HUES6 (cell line): ENCODE results near the gene FAM222B.

ENCODE experiments used
- H3K27ac ChIP-seq: 2 replicates; pipeline ENCODE4 v1.7.0; 2013; ENCODE audit warnings: low read depth, mild to moderate bottlenecking, low read length, inconsistent platforms
- H3K27me3 ChIP-seq: 2 replicates; pipeline ENCODE4 v1.6.1; 2013; ENCODE audit warnings: low read length; ENCODE audit not compliant: control insufficient read depth, insufficient read depth
- H3K36me3 ChIP-seq: 2 replicates; pipeline ENCODE4 v1.6.1; 2013; ENCODE audit warnings: low read length; ENCODE audit not compliant: control insufficient read depth, insufficient read depth
- H3K4me1 ChIP-seq: 2 replicates; pipeline ENCODE4 v1.6.1; 2013; ENCODE audit warnings: low read length; ENCODE audit not compliant: control insufficient read depth, insufficient read depth
- H3K4me3 ChIP-seq: 2 replicates; pipeline ENCODE4 v1.5.1; 2013; ENCODE audit warnings: low read depth, low read length
- H3K9ac ChIP-seq: one replicate; pipeline ENCODE4 v1.6.1; 2013; ENCODE audit warnings: mild to moderate bottlenecking, low read length
- H3K9me3 ChIP-seq: 2 replicates; pipeline ENCODE4 v1.6.1; 2013; ENCODE audit warnings: low read depth, low read length; ENCODE audit not compliant: control insufficient read depth, insufficient read depth

The FAM222B gene

GRCh38 chr17:28749516-28750177, 92.9 kb downstream of the FAM222B start:
- Histone ChIP-seq H3K36me3 (peaks cover 71% of the 10 kb centered on the region), H3K9me3 (no peaks in the 10 kb centered on the region), H3K27ac (no peak overlapping the region), H3K27me3 (no peaks in the 10 kb centered on the region), H3K4me1 (peaks cover 27% of the 10 kb centered on the region), H3K4me3 (no peak overlapping the region), H3K9ac (no peak overlapping the region)

GRCh38 chr17:28748852-28749515, 93.6 kb downstream of the FAM222B start:
- no peak overlapping the region for H3K4me3 ChIP-seq
- H3K27me3 ChIP-seq, result no peaks in the 10 kb centered on the region
- peaks cover 73% of the 10 kb centered on the region for H3K36me3 ChIP-seq
- no peak overlapping the region for H3K27ac ChIP-seq
- no peak overlapping the region for H3K9ac ChIP-seq
- H3K4me1 ChIP-seq, result peaks cover 27% of the 10 kb centered on the region
- no peaks in the 10 kb centered on the region for H3K9me3 ChIP-seq

GRCh38 chr17:28747801-28748750, 94.5 kb downstream of the FAM222B start:
- no peak overlapping the region for H3K27ac ChIP-seq
- H3K36me3 ChIP-seq, result peaks cover 73% of the 10 kb centered on the region
- H3K4me3 ChIP-seq, result no peak overlapping the region
- no peaks in the 10 kb centered on the region for H3K27me3 ChIP-seq
- H3K9me3 ChIP-seq, result no peaks in the 10 kb centered on the region
- peaks cover 27% of the 10 kb centered on the region for H3K4me1 ChIP-seq
- no peak overlapping the region for H3K9ac ChIP-seq

- Histone ChIP-seq H3K27ac (peak overlapping the region; percentile 86), H3K9me3 (no peaks in the 10 kb centered on the region), H3K4me3 (peak overlapping the region; percentile 71), H3K9ac (peak overlapping the region; percentile 98), H3K36me3 (peaks cover 69% of the 10 kb centered on the region), H3K4me1 (peaks cover 33% of the 10 kb centered on the region), H3K27me3 (no peaks in the 10 kb centered on the region)
These were observed 95.4 kb downstream of the FAM222B start for GRCh38 chr17:28747051-28747691.

- Histone ChIP-seq H3K4me3 (peak overlapping the region; percentile 71), H3K4me1 (peaks cover 37% of the 10 kb centered on the region), H3K36me3 (peaks cover 69% of the 10 kb centered on the region), H3K9ac (peak overlapping the region; percentile 98), H3K27ac (peak overlapping the region; percentile 86), H3K27me3 (no peaks in the 10 kb centered on the region), H3K9me3 (no peaks in the 10 kb centered on the region)
These were observed 96.0 kb downstream of the FAM222B start for GRCh38 chr17:28746611-28747050.

- Histone ChIP-seq H3K27me3 (no peaks in the 10 kb centered on the region), H3K9me3 (no peaks in the 10 kb centered on the region), H3K36me3 (peaks cover 65% of the 10 kb centered on the region), H3K9ac (peak overlapping the region; percentile 98), H3K4me1 (peaks cover 37% of the 10 kb centered on the region), H3K4me3 (peak overlapping the region; percentile 71), H3K27ac (peak overlapping the region; percentile 86)
These were observed 96.7 kb downstream of the FAM222B start for GRCh38 chr17:28745786-28746411.

GRCh38 chr17:28744972-28745785, 97.4 kb downstream of the FAM222B start:
- H3K27me3 ChIP-seq, result no peaks in the 10 kb centered on the region
- H3K27ac ChIP-seq, result peak overlapping the region; percentile 86
- peaks cover 33% of the 10 kb centered on the region for H3K4me1 ChIP-seq
- peaks cover 62% of the 10 kb centered on the region for H3K36me3 ChIP-seq
- H3K9ac ChIP-seq, result peak overlapping the region; percentile 98
- no peaks in the 10 kb centered on the region for H3K9me3 ChIP-seq
- peak overlapping the region; percentile 71 for H3K4me3 ChIP-seq

GRCh38 chr17:28744104-28744971, 98.3 kb downstream of the FAM222B start:
- Histone ChIP-seq H3K9me3 (no peaks in the 10 kb centered on the region), H3K27me3 (no peaks in the 10 kb centered on the region), H3K27ac (peak overlapping the region; percentile 86), H3K36me3 (peaks cover 56% of the 10 kb centered on the region), H3K9ac (peak overlapping the region; percentile 99), H3K4me1 (peaks cover 33% of the 10 kb centered on the region), H3K4me3 (peak overlapping the region; percentile 71)
